Measurements from ENCODE around the gene PDZD8.

The PDZD8 gene

GRCh38 chr10:117375360-117376178 lies at the start of gene PDZD8:
Gene PDZD8, minus strand, starts transcription at chr10:117375440. Its CDS starts 213 bp downstream, at chr10:117375227.
- DNase-seq (ENCODE audit: low spot score) = peak; percentile 92

- DNase-seq (ENCODE audit: low spot score) = no peak
These were observed 48.9 kb upstream of the PDZD8 start for GRCh38 chr10:117424171-117424570.

- no peak for DNase-seq (ENCODE audit: low spot score)
These were observed 46.7 kb upstream of the PDZD8 start for GRCh38 chr10:117421985-117422384.

GRCh38 chr10:117420768-117421167 lies 45.5 kb upstream of the PDZD8 start:
- no peak for DNase-seq (ENCODE audit: low spot score)

- DNase-seq (ENCODE audit: low spot score) = peak; percentile 52
These were observed 44.7 kb upstream of the PDZD8 start for GRCh38 chr10:117419921-117420320.

GRCh38 chr10:117419159-117419558 lies 43.9 kb upstream of the PDZD8 start:
- DNase-seq (ENCODE audit: low spot score) = no peak

- DNase-seq (ENCODE audit: low spot score) = no peak
These were observed 42.9 kb upstream of the PDZD8 start for GRCh38 chr10:117418121-117418520.

GRCh38 chr10:117417196-117417595 lies 42.0 kb upstream of the PDZD8 start:
- DNase-seq (ENCODE audit: low spot score) = no peak

GRCh38 chr10:117413928-117414618 lies 38.8 kb upstream of the PDZD8 start:
- DNase-seq (ENCODE audit: low spot score) = peak; percentile 35

- DNase-seq (ENCODE audit: low spot score) = no peak
These were observed 37.3 kb upstream of the PDZD8 start for GRCh38 chr10:117412469-117413010.

GRCh38 chr10:117411479-117412399 lies 36.5 kb upstream of the PDZD8 start:
- no peak for DNase-seq (ENCODE audit: low spot score)

- DNase-seq (ENCODE audit: low spot score) = no peak
These were observed 35.3 kb upstream of the PDZD8 start for GRCh38 chr10:117410557-117410956.

GRCh38 chr10:117409549-117410305 lies 34.5 kb upstream of the PDZD8 start:
- DNase-seq (ENCODE audit: low spot score) = no peak

- no peak for DNase-seq (ENCODE audit: low spot score)
These were observed 33.5 kb upstream of the PDZD8 start for GRCh38 chr10:117408436-117409384.

GRCh38 chr10:117405730-117406129 lies 30.5 kb upstream of the PDZD8 start:
- no peak for DNase-seq (ENCODE audit: low spot score)

GRCh38 chr10:117400329-117400728 lies 25.1 kb upstream of the PDZD8 start:
- no peak for DNase-seq (ENCODE audit: low spot score)

- no peak for DNase-seq (ENCODE audit: low spot score)
These were observed 24.3 kb upstream of the PDZD8 start for GRCh38 chr10:117399341-117400196.

GRCh38 chr10:117398029-117398428 lies 22.8 kb upstream of the PDZD8 start:
- no peak for DNase-seq (ENCODE audit: low spot score)
